Measurements from ENCODE around the gene SLC45A3.

GRCh38 chr1:205709059-205709398 is 28.7 kb upstream of the SLC45A3 start:
- TF ChIP-seq, protein P1, sequence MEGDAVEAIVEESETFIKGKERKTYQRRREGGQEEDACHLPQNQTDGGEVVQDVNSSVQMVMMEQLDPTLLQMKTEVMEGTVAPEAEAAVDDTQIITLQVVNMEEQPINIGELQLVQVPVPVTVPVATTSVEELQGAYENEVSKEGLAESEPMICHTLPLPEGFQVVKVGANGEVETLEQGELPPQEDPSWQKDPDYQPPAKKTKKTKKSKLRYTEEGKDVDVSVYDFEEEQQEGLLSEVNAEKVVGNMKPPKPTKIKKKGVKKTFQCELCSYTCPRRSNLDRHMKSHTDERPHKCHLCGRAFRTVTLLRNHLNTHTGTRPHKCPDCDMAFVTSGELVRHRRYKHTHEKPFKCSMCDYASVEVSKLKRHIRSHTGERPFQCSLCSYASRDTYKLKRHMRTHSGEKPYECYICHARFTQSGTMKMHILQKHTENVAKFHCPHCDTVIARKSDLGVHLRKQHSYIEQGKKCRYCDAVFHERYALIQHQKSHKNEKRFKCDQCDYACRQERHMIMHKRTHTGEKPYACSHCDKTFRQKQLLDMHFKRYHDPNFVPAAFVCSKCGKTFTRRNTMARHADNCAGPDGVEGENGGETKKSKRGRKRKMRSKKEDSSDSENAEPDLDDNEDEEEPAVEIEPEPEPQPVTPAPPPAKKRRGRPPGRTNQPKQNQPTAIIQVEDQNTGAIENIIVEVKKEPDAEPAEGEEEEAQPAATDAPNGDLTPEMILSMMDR (IDR thresholded peaks at IDR 0.05; ENCODE audit: poor library complexity, severe bottlenecking): no peak
- TF ChIP-seq REST (IDR thresholded peaks at IDR 0.05; ENCODE audit: borderline replicate concordance) (no peak), EZH2 (IDR thresholded peaks at IDR 0.05; ENCODE audit: borderline replicate concordance, insufficient read depth, low read length, poor library complexity, severe bottlenecking) (no peak), POLR2AphosphoS5 (IDR thresholded peaks at IDR 0.05) (no peak), TAF1 (IDR thresholded peaks at IDR 0.05; ENCODE audit: low read depth) (no peak), MXI1 (conservative IDR thresholded peaks at IDR 0.05; ENCODE audit: poor library complexity, severe bottlenecking) (no peak), EP300 (conservative IDR thresholded peaks at IDR 0.05; ENCODE audit: poor library complexity, severe bottlenecking) (no peak), RAD21 (conservative IDR thresholded peaks at IDR 0.05) (no peak)
